MM.1S (cell line): ENCODE results near the gene SLC25A4.
"Not testable (repeated sequence)": the region's sequence is repeated elsewhere in the genome, so short reads cannot be mapped to it uniquely, and the experiment has no call there.

ENCODE experiments used
- DNase-seq: peaks from one replicate; pipeline ENCODE4 v3.0.0-alpha.2; 2015
- H2AFZ ChIP-seq: fragments of 300-600 bp; sonication (generic); 2 replicates; pipeline ENCODE4 v1.6.0; 2016; ENCODE audit warnings: antibody characterized with exemption, low read length
- H3F3A ChIP-seq: fragments of 300-600 bp; sonication (generic); 2 replicates; pipeline ENCODE4 v1.6.1; 2016; ENCODE audit warnings: mild to moderate bottlenecking, antibody characterized with exemption, low read length, moderate library complexity, mixed read lengths; ENCODE audit not compliant: insufficient read depth
- H3K27ac ChIP-seq: fragments of 300-600 bp; sonication (generic); 2 replicates; pipeline ENCODE4 v1.5.1; 2016; ENCODE audit warnings: mild to moderate bottlenecking, low read length
- H3K27me3 ChIP-seq: fragments of 300-600 bp; sonication (generic); replicated peaks from 2 replicates; pipeline ENCODE4 v1.6.0; 2016; ENCODE audit warnings: low read length; ENCODE audit not compliant: insufficient read depth
- H3K36me3 ChIP-seq: fragments of 300-600 bp; sonication (generic); replicated peaks from 2 replicates; pipeline ENCODE4 v1.6.1; 2016; ENCODE audit warnings: mild to moderate bottlenecking, low read length, mixed read lengths; ENCODE audit not compliant: insufficient read depth
- H3K4me1 ChIP-seq: fragments of 300-600 bp; sonication (generic); 2 replicates; pipeline ENCODE4 v1.6.1; 2016; ENCODE audit warnings: low read length, mixed read lengths
- H3K4me2 ChIP-seq: fragments of 300-600 bp; sonication (generic); 2 replicates; pipeline ENCODE4 v1.6.0; 2016; ENCODE audit warnings: low read depth, low read length
- H3K4me3 ChIP-seq: fragments of 300-600 bp; sonication (generic); 2 replicates; pipeline ENCODE4 v1.5.1; 2016; ENCODE audit warnings: low read length, mixed read lengths
- H3K79me2 ChIP-seq: fragments of 300-600 bp; sonication (generic); 2 replicates; pipeline ENCODE4 v1.6.1; 2016; ENCODE audit warnings: mixed run types, low read length, mixed read lengths
- H3K9ac ChIP-seq: fragments of 300-600 bp; sonication (generic); 2 replicates; pipeline ENCODE4 v1.6.1; 2016; ENCODE audit warnings: low read length, mixed read lengths
- H3K9me2 ChIP-seq: fragments of 300-600 bp; sonication (generic); replicated peaks from 2 replicates; pipeline ENCODE4 v1.6.1; 2016; ENCODE audit warnings: mild to moderate bottlenecking, low read length, mixed read lengths; ENCODE audit not compliant: insufficient read depth
- H3K9me3 ChIP-seq: fragments of 300-600 bp; sonication (generic); replicated peaks from 2 replicates; pipeline ENCODE4 v1.6.1; 2016; ENCODE audit warnings: mild to moderate bottlenecking, low read length, mixed read lengths; ENCODE audit not compliant: insufficient read depth
- H4K20me1 ChIP-seq: fragments of 300-600 bp; sonication (generic); 2 replicates; pipeline ENCODE4 v1.6.1; 2016; ENCODE audit warnings: mild to moderate bottlenecking, low read length, moderate library complexity, mixed read lengths; ENCODE audit not compliant: insufficient read depth
- EZH2 ChIP-seq: fragments of 300-600 bp; sonication (generic); optimal IDR thresholded peaks from 2 replicates; pipeline ENCODE3; 2017; ENCODE audit warnings: low read depth, mild to moderate bottlenecking, antibody characterized with exemption, low read length, mixed read lengths
- EZH2phosphoT487 ChIP-seq: fragments of 300-600 bp; sonication (generic); IDR thresholded peaks from 2 replicates; pipeline ENCODE4 v1.6.1; 2018; ENCODE audit warnings: antibody characterized with exemption, low read length
- TF ChIP-seq, protein P1 (sequence below): fragments of 300-600 bp; sonication (generic); IDR thresholded peaks from 2 replicates; pipeline ENCODE4 v1.5.1; 2016; ENCODE audit warnings: antibody characterized with exemption, low read length, mixed read lengths

The SLC25A4 gene

DNA sequence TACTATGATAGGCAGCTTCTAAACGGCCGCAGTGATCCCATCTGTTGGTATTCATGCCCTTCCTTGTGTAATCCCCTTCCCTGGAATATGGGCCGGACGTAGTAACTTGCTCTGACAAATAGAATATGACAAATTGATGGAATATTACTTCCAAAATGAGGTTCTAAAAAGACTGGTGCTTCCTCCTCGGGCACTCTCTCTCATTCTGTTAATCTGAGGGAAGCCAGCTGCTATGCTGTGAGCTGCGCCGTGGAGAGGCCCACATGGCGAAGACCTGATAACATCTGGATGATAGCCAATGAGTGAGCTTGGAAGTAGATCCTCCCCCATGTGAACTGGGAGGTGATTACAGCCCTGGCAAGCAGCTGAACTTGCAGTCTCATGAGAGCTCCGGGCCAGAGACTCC lies 27.2 kb upstream of the SLC25A4 start:
- Histone ChIP-seq H3K4me3 (no peak overlapping the region), H3K79me2 (no peaks in the 10 kb centered on the region), H3K4me2 (no peak overlapping the region), H3K9ac (no peak overlapping the region), H3K9me3 (no peaks in the 10 kb centered on the region), H3K4me1 (peaks cover 23% of the 10 kb centered on the region), H3F3A (0 out of 2 replicates have a peak, but pooled peaks cover 10% of the 10 kb centered on the region), H4K20me1 (no peaks in the 10 kb centered on the region), H2AFZ (no peak overlapping the region; the same call in 1 of the 2 replicates), H3K27ac (no peak overlapping the region), H3K9me2 (no peaks in the 10 kb centered on the region), H3K36me3 (no peaks in the 10 kb centered on the region), H3K27me3 (no peaks in the 10 kb centered on the region)
- DNase-seq = no peak
- TF ChIP-seq, protein P1, sequence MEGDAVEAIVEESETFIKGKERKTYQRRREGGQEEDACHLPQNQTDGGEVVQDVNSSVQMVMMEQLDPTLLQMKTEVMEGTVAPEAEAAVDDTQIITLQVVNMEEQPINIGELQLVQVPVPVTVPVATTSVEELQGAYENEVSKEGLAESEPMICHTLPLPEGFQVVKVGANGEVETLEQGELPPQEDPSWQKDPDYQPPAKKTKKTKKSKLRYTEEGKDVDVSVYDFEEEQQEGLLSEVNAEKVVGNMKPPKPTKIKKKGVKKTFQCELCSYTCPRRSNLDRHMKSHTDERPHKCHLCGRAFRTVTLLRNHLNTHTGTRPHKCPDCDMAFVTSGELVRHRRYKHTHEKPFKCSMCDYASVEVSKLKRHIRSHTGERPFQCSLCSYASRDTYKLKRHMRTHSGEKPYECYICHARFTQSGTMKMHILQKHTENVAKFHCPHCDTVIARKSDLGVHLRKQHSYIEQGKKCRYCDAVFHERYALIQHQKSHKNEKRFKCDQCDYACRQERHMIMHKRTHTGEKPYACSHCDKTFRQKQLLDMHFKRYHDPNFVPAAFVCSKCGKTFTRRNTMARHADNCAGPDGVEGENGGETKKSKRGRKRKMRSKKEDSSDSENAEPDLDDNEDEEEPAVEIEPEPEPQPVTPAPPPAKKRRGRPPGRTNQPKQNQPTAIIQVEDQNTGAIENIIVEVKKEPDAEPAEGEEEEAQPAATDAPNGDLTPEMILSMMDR = no peak
- TF ChIP-seq EZH2 (no peak), EZH2phosphoT487 (no peak)

DNA sequence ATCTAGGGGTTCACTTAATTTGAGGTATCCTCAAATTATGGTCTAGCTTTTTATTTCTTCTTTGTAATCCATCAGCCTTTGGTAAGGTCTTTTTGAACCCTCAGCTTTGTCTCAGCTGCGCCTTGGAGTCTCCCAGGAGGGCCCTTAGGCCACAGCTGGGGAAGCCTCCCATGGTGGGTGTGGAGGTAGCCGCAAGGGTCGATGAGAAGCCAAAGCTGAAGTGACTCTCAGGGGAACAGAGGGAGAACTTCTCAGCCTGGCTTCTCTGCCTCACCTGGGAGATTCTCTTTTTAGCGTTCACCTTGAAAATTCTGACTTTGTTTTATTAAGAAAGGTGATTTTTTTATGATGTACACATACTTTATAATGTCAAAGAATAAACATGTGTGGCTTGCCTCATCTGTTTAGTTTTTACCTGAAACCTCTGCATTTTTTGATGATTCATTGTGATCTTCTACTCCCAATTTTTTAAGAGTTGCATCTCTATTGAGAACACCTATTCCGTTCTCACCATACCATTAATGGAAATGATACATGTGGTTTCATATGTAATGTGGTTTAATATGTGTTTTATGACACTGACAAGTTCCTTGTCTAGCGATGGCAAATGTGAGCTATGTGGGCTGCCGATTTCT lies 25.6 kb upstream of the SLC25A4 start:
- H3K9me2 ChIP-seq = no peaks in the 10 kb centered on the region
- no peaks in the 10 kb centered on the region for H3K27me3 ChIP-seq
- DNase-seq = no peak
- no peak overlapping the region for H3K27ac ChIP-seq
- no peaks in the 10 kb centered on the region for H3K9me3 ChIP-seq
- no peaks in the 10 kb centered on the region for H3K36me3 ChIP-seq
- no peak for TF ChIP-seq EZH2phosphoT487
- TF ChIP-seq EZH2 = no peak
- TF ChIP-seq, protein P1 = no peak
- no peak overlapping the region for H3K4me2 ChIP-seq
- peaks cover 13% of the 10 kb centered on the region for H3F3A ChIP-seq
- H3K79me2 ChIP-seq = no peaks in the 10 kb centered on the region
- H3K4me3 ChIP-seq = no peak overlapping the region
- peaks cover 25% of the 10 kb centered on the region for H3K4me1 ChIP-seq
- H2AFZ ChIP-seq = no peak overlapping the region
- H4K20me1 ChIP-seq = no peaks in the 10 kb centered on the region
- no peak overlapping the region for H3K9ac ChIP-seq

DNA sequence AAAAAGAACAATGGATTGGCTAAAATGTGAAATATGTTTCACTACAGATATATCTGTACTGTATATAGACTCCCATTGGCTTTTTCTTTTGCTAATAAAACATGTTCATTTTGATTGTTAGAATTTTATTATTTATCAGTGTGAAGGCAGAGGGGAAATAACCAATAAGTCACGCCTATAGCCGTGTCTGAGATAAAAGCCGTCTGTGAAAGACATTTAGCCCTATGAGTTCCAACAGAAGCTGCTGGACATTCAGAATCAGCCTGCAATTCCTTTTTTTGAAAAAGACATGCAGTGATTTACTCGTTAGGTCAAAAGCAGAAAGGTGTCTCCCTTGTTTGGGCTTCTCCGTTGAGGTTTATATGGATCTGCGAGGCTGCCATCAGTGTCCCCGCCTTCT lies 24.2 kb upstream of the SLC25A4 start:
- Histone ChIP-seq H3K4me1 (peaks cover 31% of the 10 kb centered on the region), H3F3A (peaks cover 26% of the 10 kb centered on the region), H4K20me1 (no peaks in the 10 kb centered on the region), H3K4me2 (no peak overlapping the region), H3K27me3 (no peaks in the 10 kb centered on the region), H2AFZ (no peak overlapping the region), H3K36me3 (no peaks in the 10 kb centered on the region), H3K9me3 (no peaks in the 10 kb centered on the region), H3K9ac (no peak overlapping the region), H3K27ac (no peak overlapping the region), H3K4me3 (no peak overlapping the region), H3K9me2 (no peaks in the 10 kb centered on the region), H3K79me2 (no peaks in the 10 kb centered on the region)
- TF ChIP-seq EZH2phosphoT487 = no peak
- TF ChIP-seq EZH2 = no peak
- TF ChIP-seq, protein P1 = no peak
- DNase-seq = no peak

DNA sequence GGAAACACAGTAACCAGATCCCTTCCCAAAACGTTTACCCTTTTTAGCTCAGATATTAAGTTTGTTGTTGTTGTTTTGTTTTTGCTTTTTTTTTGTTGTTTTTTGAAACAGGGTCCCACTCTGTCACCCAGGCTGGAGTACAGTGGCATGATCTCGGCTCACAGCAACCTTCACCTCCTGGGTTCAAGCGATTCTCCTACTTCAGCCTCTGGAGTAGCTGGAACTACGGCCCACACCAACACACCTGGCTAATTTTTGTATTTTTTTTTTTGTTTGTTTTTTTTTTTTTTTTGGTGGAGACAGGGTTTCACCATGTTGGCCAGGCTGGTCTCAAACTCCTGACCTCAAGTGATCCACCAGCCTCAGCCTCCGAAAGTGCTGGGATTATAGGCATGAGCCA lies 23.6 kb upstream of the SLC25A4 start:
- not testable (repeated sequence) for H3K9me3 ChIP-seq, H2AFZ ChIP-seq, H3K36me3 ChIP-seq, H3K27me3 ChIP-seq, H3K79me2 ChIP-seq, H3K9ac ChIP-seq, H3K9me2 ChIP-seq, H3K4me3 ChIP-seq, DNase-seq, H4K20me1 ChIP-seq
- Histone ChIP-seq H3K4me1 (peaks cover 31% of the 10 kb centered on the region), H3K27ac (peak overlapping the region; percentile 48; the same call in 1 of the 2 replicates), H3K4me2 (peak overlapping the region; percentile 50; the same call in 1 of the 2 replicates), H3F3A (peaks cover 26% of the 10 kb centered on the region)
